ENCODE measurements around the gene DNAJA4.

- TF ChIP-seq USF2 (IDR thresholded peaks at IDR 0.05; ENCODE audit: low read length) (no peak), CTCF (IDR thresholded peaks at IDR 0.05; ENCODE audit: control extremely low read depth in 1 of 3, insufficient read depth in 1 of 3, low read depth in 1 of 3, low read length in 3 of 3) (peak; percentile 19 to 43 (median 39); a peak in 3 of 4 replicates), RAD21 (IDR thresholded peaks at IDR 0.05 in 1 of 2, conservative IDR thresholded peaks at IDR 0.05 in 1 of 2; ENCODE audit: low read depth in 2 of 2, low read length in 2 of 2) (peak; percentile 59 to 68), POLR2A (IDR thresholded peaks at IDR 0.05; ENCODE audit: control extremely low read depth in 1 of 2, low read depth in 2 of 2, low read length in 2 of 2) (no peak)
These were observed 20.4 kb downstream of the DNAJA4 start for GRCh38 chr15:78284758-78285157.
